GM18517 (cell line): ENCODE results near the gene LRRC37A2.
"Not testable (repeated sequence)": the region's sequence is repeated elsewhere in the genome, so short reads cannot be mapped to it uniquely, and the experiment has no call there.

ENCODE experiments used
- ATAC-seq: cut with Tn5 transposase; IDR thresholded peaks from one replicate; pipeline ENCODE4 v1.9.1; 2021; ENCODE audit warnings: mild to moderate bottlenecking, moderate library complexity; ENCODE audit not compliant: unreplicated experiment

Gene LRRC37A2

DNA sequence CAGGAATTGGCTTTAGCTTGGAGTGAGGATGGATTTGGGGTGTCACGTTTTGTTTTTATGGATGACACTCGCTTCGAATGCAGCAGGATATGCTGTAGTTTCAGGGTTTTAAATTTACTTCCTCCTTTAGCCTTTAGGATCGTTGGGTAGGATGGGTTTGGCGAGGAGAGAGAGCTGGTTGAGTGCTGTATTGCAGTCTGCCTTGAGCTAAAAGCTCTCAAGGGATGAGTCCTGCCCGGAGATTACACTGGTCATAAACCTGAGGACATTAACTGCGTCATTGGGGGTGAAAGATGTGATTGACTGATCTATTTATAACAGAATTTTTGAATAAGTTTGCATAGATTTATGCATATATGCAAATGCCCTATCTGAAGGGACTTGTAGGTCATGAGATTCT lies 79.1 kb downstream of the LRRC37A2 start:
- ATAC-seq = not testable (repeated sequence)

DNA sequence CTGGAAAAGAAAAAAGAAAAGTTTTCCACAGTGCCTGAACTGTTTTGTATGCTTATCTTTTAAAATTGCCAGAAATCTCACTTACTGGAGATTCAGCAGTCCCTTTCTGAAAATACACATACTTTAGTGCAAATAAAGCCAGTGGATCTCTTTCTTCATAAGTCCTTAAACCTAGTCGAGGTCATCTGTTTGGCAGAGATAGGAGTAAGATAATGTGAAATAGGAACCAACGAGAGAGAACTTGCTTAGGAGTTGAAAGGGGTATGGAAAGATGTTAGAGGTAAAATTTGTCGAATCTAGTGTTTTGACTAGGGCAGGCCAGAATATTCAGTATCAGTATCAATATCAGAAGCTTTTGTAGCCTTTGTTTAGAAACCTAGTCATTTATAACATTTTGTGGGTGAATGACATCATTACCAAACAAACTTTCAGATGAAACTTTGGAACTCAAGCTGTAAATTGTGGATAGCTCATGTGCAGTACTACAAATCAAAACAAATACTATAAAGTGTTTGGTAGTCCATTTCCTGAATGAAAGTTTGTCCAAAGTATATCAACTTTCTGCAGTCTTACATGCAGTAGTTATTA lies 86.2 kb downstream of the LRRC37A2 start:
- ATAC-seq = peak; percentile 58

DNA sequence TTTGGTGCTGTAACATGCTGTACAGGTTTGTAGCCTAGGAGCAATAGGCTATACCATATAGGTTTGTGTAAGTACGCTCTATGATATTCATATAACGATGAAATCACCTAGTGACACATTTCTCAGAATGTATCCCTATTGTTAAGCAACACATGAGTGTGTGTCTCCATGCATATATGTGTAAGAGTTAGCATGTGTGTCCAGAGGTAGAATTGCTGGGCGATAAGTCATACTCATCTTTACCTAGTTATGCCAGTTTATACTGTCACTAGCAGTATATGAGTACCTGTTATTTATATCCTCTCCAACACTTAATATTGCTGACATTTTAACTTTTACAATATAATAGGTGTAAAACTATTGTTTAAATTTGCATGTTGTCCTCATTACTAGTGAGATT lies 88.5 kb downstream of the LRRC37A2 start:
- not testable (repeated sequence) for ATAC-seq

DNA sequence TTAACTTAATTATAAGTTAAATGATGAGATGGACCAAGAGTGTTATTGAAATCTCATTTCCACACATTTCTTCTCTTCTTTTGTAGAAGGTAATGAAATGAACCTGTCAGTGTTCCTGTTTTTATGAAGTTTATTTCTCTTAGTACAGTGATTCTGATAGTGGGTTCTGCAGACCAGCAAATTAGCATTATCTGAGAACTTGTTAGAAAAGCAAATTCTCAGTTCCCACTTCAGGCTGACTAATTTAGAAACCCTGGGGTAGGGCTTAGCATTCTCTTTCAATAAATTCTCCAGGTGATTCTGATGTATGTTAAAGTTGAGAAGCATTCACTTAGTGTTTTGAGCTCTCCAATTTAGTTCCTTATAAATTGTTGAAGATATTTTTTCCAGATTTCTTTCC lies 90.9 kb downstream of the LRRC37A2 start:
- ATAC-seq = peak; percentile 76
